Lung (tissue), 12 donors: ENCODE data around the gene HEG1. TPM values are rescaled to one million over a fixed set of nuclear protein-coding genes. Genes with fewer than 3 reads are reported as not detected.
A peak's percentile ranks its signal among the peaks of the same experiment; 100 is the strongest.

Experiments
- ATAC-seq: fragments of 200-7000 bp; cut with Tn5 transposase; one replicate; pipeline ENCODE4 v1.9.1; 2020; ENCODE audit warnings: moderate number of reproducible peaks; ENCODE audit not compliant: insufficient read depth, low FRiP score
- DNase-seq, 3 donors: peaks; one replicate each; pipeline ENCODE4 v3.0.0-alpha.2; 2013 to 2017
- H3K27ac ChIP-seq, 2 donors: one replicate each; pipeline ENCODE4 v1.5.1; 2013; ENCODE audit warnings: mild to moderate bottlenecking in 2 of 2, moderate library complexity in 2 of 2, control low read depth in 1 of 2, inconsistent platforms in 1 of 2, low read depth in 1 of 2, low read length in 1 of 2
- H3K27me3 ChIP-seq, 3 donors: one replicate each; pipeline ENCODE4 v1.5.1; 2013; ENCODE audit warnings: low read length in 2 of 3; ENCODE audit not compliant: control insufficient read depth in 3 of 3, insufficient read depth in 3 of 3
- H3K36me3 ChIP-seq, 4 donors: one replicate each; pipeline ENCODE4 v1.5.1; 2013; ENCODE audit warnings: low read length in 4 of 4, mild to moderate bottlenecking in 1 of 4, moderate library complexity in 1 of 4; ENCODE audit not compliant: control insufficient read depth in 4 of 4, insufficient read depth in 4 of 4
- H3K4me1 ChIP-seq, 5 donors: one replicate each; pipeline ENCODE4 v1.5.1; 2013; ENCODE audit warnings: low read length in 5 of 5, mild to moderate bottlenecking in 2 of 5, moderate library complexity in 1 of 5; ENCODE audit not compliant: control insufficient read depth in 5 of 5, insufficient read depth in 5 of 5
- H3K4me3 ChIP-seq: one replicate; pipeline ENCODE4 v1.5.1; 2013; ENCODE audit warnings: mild to moderate bottlenecking, control low read depth, moderate library complexity
- H3K9ac ChIP-seq, 2 donors: one replicate each; pipeline ENCODE4 v1.5.1; 2013; ENCODE audit warnings: low read length in 2 of 2, control low read depth in 1 of 2; ENCODE audit not compliant: insufficient read depth in 1 of 2
- H3K9me3 ChIP-seq, 4 donors: one replicate each; pipeline ENCODE4 v1.5.1; 2013; ENCODE audit warnings: low read length in 3 of 4, mild to moderate bottlenecking in 1 of 4, moderate library complexity in 1 of 4; ENCODE audit not compliant: control insufficient read depth in 4 of 4, insufficient read depth in 3 of 4
- CTCF ChIP-seq: IDR thresholded peaks from 2 replicates; pipeline ENCODE4 v1.5.1; 2012; ENCODE audit warnings: mild to moderate bottlenecking; ENCODE audit errors: control extremely low read depth, extremely low read depth
- WGBS, 2 donors: extraction: QIAGEN DNeasy Blood & Tissue Kit; methylation state at CpG; one replicate each; pipeline ENCODE4 v1.1.7; 2013; 5-methylcytosine and 5-hydroxymethylcytosine counted together
- polyA plus RNA-seq, 2 donors: library from polyadenylated mRNA; stranded (reverse); fragments of 200-250 nt; gene quantifications; one replicate each; pipeline ENCODE4 v1.2.1, GENCODE V29; 2013
- total RNA-seq, 2 donors: library from RNA; depleted of rRNA in 1 of 2; stranded (reverse); fragments of >200 nt in 1 of 2; gene quantifications; one replicate each; pipeline ENCODE4 v1.2.1, GENCODE V29; 2014 to 2021
- donor health status: control.
- donor health status: control.
- donor health status: Bipolar disorder and iron deficiency.
- donor health status: healthy.
- donor health status: DM: yes; HTN: yes; CAD: no.

Gene HEG1
- total and polyA plus RNA-seq, 4 donors: 18.0 to 115 (median 65.7) TPM

- Histone ChIP-seq H3K9ac (no peak overlapping the region), H3K4me3 (no peak overlapping the region), H3K4me1 (no peaks in the 10 kb centered on the region), H3K36me3 (no peaks in the 10 kb centered on the region), H3K9me3 (no peaks in the 10 kb centered on the region), H3K27me3 (no peaks in the 10 kb centered on the region), H3K27ac (no peak overlapping the region)
- 85 to 89% methylated on average over 3 of the region's 3 CpGs for WGBS, 2 donors
- no peak for ATAC-seq
- TF ChIP-seq CTCF: no peak
- DNase-seq: peak in 1 of 3 donors; percentile 44
Observed at GRCh38 chr3:124950026-124950425, 105.8 kb downstream of the HEG1 start.

GRCh38 chr3:124942613-124943012 lies 113.2 kb downstream of the HEG1 start:
- no peak for ATAC-seq
- no peak overlapping the region for H3K4me3 ChIP-seq
- H3K9me3 ChIP-seq: no peaks in the 10 kb centered on the region
- H3K9ac ChIP-seq: no peak overlapping the region
- TF ChIP-seq CTCF: no peak
- WGBS, 2 donors: 91% methylated on average over 2 of the region's 2 CpGs
- DNase-seq: no peak
- no peaks in the 10 kb centered on the region for H3K4me1 ChIP-seq
- H3K36me3 ChIP-seq: no peaks in the 10 kb centered on the region
- H3K27ac ChIP-seq: no peak overlapping the region
- no peaks in the 10 kb centered on the region for H3K27me3 ChIP-seq

- Histone ChIP-seq H3K27me3 (no peaks in the 10 kb centered on the region), H3K36me3 (no peaks in the 10 kb centered on the region), H3K27ac (no peak overlapping the region), H3K4me3 (no peak overlapping the region), H3K9me3 (no peaks in the 10 kb centered on the region), H3K4me1 (no peaks in the 10 kb centered on the region), H3K9ac (no peak overlapping the region)
- 51 to 73% methylated on average over 12 of the region's 12 CpGs for WGBS, 2 donors
- no peak for TF ChIP-seq CTCF
- no peak for DNase-seq
- ATAC-seq: no peak
Observed at GRCh38 chr3:124941771-124942170, 114.0 kb downstream of the HEG1 start.

- no peak for ATAC-seq
Observed at GRCh38 chr3:124939661-124940060, 116.1 kb downstream of the HEG1 start.

More at GRCh38 chr3:124939661-124940060, 116.1 kb downstream of the HEG1 start:
- Histone ChIP-seq H3K4me3 (no peak overlapping the region), H3K4me1 (no peaks in the 10 kb centered on the region), H3K9me3 (no peaks in the 10 kb centered on the region), H3K27me3 (no peaks in the 10 kb centered on the region), H3K27ac (no peak overlapping the region), H3K36me3 (no peaks in the 10 kb centered on the region), H3K9ac (no peak overlapping the region)
- WGBS, 2 donors: 79 to 95% methylated on average over 4 of the region's 4 CpGs
- no peak for TF ChIP-seq CTCF
- DNase-seq: no peak
